ENCODE measurements around the gene PXMP2. TPM values are rescaled to one million over a fixed set of nuclear protein-coding genes. Genes with fewer than 3 reads are reported as not detected.
A peak's percentile ranks its signal among the peaks of the same experiment; 100 is the strongest.

Gene PXMP2
- total RNA-seq, 2 donors from 2014 or later, result 26.7 to 27.0 TPM

- Histone ChIP-seq H3K27ac (ENCODE audit: low read depth, low read length) (no peak overlapping the region), H3K36me3 (ENCODE audit: control insufficient read depth, insufficient read depth, low read length) (peaks cover 91% of the 10 kb centered on the region), H3K4me1 (ENCODE audit: control insufficient read depth, insufficient read depth, low read length) (peaks cover 6% of the 10 kb centered on the region), H3K9ac (ENCODE audit: extremely low read depth, low read length, poor library complexity, severe bottlenecking) (no peak overlapping the region), H3K9me3 (ENCODE audit: control insufficient read depth, low read length) (no peaks in the 10 kb centered on the region), H3K27me3 (ENCODE audit: control insufficient read depth, insufficient read depth, low read length, poor library complexity, severe bottlenecking) (no peaks in the 10 kb centered on the region), H3K4me3 (ENCODE audit: low read length) (no peak overlapping the region)
- DNase-seq, result peak; percentile 43
- H3K4me3 Mint-ChIP-seq, result no peak overlapping the region
- H3K36me3 Mint-ChIP-seq (ENCODE audit: low read depth), result peaks cover 91% of the 10 kb centered on the region
- WGBS, 2 experiments (ENCODE audit: insufficient coverage in 1 of 2, insufficient read length in 1 of 2), result 93 to 94% methylated on average over 13 to 30 of the region's 30 CpGs
- no peak for TF ChIP-seq CTCF (conservative IDR thresholded peaks at IDR 0.05)
- no peak overlapping the region for H3K27ac Mint-ChIP-seq
- peaks cover 21% of the 10 kb centered on the region for H3K4me1 Mint-ChIP-seq
- no peaks in the 10 kb centered on the region for H3K27me3 Mint-ChIP-seq (ENCODE audit: insufficient read depth)
- H3K9me3 Mint-ChIP-seq, result no peaks in the 10 kb centered on the region
Measured at GRCh38 chr12:132668191-132669088, 18.9 kb upstream of the PXMP2 start.

GRCh38 chr12:132669166-132669879 lies 18.1 kb upstream of the PXMP2 start:
- DNase-seq, result no peak
- Mint-ChIP-seq H3K4me1 (peaks cover 20% of the 10 kb centered on the region), H3K9me3 (no peaks in the 10 kb centered on the region), H3K27me3 (ENCODE audit: insufficient read depth) (no peaks in the 10 kb centered on the region), H3K36me3 (ENCODE audit: low read depth) (peaks cover 90% of the 10 kb centered on the region), H3K27ac (no peak overlapping the region), H3K4me3 (no peak overlapping the region)
- H3K27me3 ChIP-seq (ENCODE audit: control insufficient read depth, insufficient read depth, low read length, poor library complexity, severe bottlenecking), result no peaks in the 10 kb centered on the region
- no peak overlapping the region for H3K9ac ChIP-seq (ENCODE audit: extremely low read depth, low read length, poor library complexity, severe bottlenecking)
- no peaks in the 10 kb centered on the region for H3K9me3 ChIP-seq (ENCODE audit: control insufficient read depth, low read length)
- peaks cover 6% of the 10 kb centered on the region for H3K4me1 ChIP-seq (ENCODE audit: control insufficient read depth, insufficient read depth, low read length)
- WGBS, 2 experiments (ENCODE audit: insufficient coverage in 1 of 2, insufficient read length in 1 of 2), result 93 to 97% methylated on average over 12 to 17 of the region's 17 CpGs
- H3K27ac ChIP-seq (ENCODE audit: low read depth, low read length), result no peak overlapping the region
- no peak overlapping the region for H3K4me3 ChIP-seq (ENCODE audit: low read length)
- H3K36me3 ChIP-seq (ENCODE audit: control insufficient read depth, insufficient read depth, low read length), result peaks cover 87% of the 10 kb centered on the region
- no peak for TF ChIP-seq CTCF (conservative IDR thresholded peaks at IDR 0.05)

GRCh38 chr12:132672116-132672515 lies 15.3 kb upstream of the PXMP2 start:
- Histone ChIP-seq H3K4me1 (ENCODE audit: control insufficient read depth, insufficient read depth, low read length) (no peaks in the 10 kb centered on the region), H3K27me3 (ENCODE audit: control insufficient read depth, insufficient read depth, low read length, poor library complexity, severe bottlenecking) (no peaks in the 10 kb centered on the region), H3K9me3 (ENCODE audit: control insufficient read depth, low read length) (no peaks in the 10 kb centered on the region), H3K36me3 (ENCODE audit: control insufficient read depth, insufficient read depth, low read length) (peaks cover 89% of the 10 kb centered on the region), H3K27ac (ENCODE audit: low read depth, low read length) (no peak overlapping the region), H3K4me3 (ENCODE audit: low read length) (no peak overlapping the region), H3K9ac (ENCODE audit: extremely low read depth, low read length, poor library complexity, severe bottlenecking) (no peak overlapping the region)
- DNase-seq, result peak; percentile 43
- no peaks in the 10 kb centered on the region for H3K27me3 Mint-ChIP-seq (ENCODE audit: insufficient read depth)
- H3K9me3 Mint-ChIP-seq, result no peaks in the 10 kb centered on the region
- WGBS, 2 experiments (ENCODE audit: insufficient coverage in 1 of 2, insufficient read length in 1 of 2), result 91 to 95% methylated on average over 16 of the region's 16 CpGs
- H3K27ac Mint-ChIP-seq, result peak overlapping the region; percentile 18
- peaks cover 88% of the 10 kb centered on the region for H3K36me3 Mint-ChIP-seq (ENCODE audit: low read depth)
- no peak for TF ChIP-seq CTCF (conservative IDR thresholded peaks at IDR 0.05)
- no peak overlapping the region for H3K4me3 Mint-ChIP-seq
- H3K4me1 Mint-ChIP-seq, result peaks cover 4% of the 10 kb centered on the region
